HAP-1 (cell line): Measurements from ENCODE around the gene FOXP1.

Source experiments
- DNase-seq, 2 experiments: peaks; one replicate each; pipeline ENCODE4 v3.0.0-alpha.2; 2016 to 2020; ENCODE audit warnings: low spot score in 2 of 2
- H3K27me3 ChIP-seq: fragments of 250-450 bp; sonication (Bioruptor Pico); 2 replicates; pipeline ENCODE4 v1.5.1; 2020; ENCODE audit warnings: low read depth, mild to moderate bottlenecking, moderate library complexity
- H3K36me3 ChIP-seq: fragments of 250-450 bp; sonication (Bioruptor Pico); replicated peaks from 2 replicates; pipeline ENCODE4 v1.5.1; 2020; ENCODE audit warnings: mild to moderate bottlenecking
- H3K4me1 ChIP-seq: fragments of 250-450 bp; sonication (Bioruptor Pico); 2 replicates; pipeline ENCODE4 v1.5.1; 2020; ENCODE audit warnings: mild to moderate bottlenecking
- H3K4me3 ChIP-seq: fragments of 250-450 bp; sonication (Bioruptor Pico); 2 replicates; pipeline ENCODE4 v1.5.1; 2020; ENCODE audit warnings: mild to moderate bottlenecking, moderate library complexity
- H3K9me3 ChIP-seq: fragments of 250-450 bp; sonication (Bioruptor Pico); 2 replicates; pipeline ENCODE4 v1.5.1; 2020; ENCODE audit warnings: mild to moderate bottlenecking, moderate library complexity
- in situ Hi-C: fragments of 300-500 bp; cut with MboI; formaldehyde crosslinking; loops from 3 replicates; pipeline ENCODE4 v1.14.3; 2020; ENCODE audit warnings: low sequenced_read_pairs, inconsistent platforms, mixed read lengths

The FOXP1 gene

DNA sequence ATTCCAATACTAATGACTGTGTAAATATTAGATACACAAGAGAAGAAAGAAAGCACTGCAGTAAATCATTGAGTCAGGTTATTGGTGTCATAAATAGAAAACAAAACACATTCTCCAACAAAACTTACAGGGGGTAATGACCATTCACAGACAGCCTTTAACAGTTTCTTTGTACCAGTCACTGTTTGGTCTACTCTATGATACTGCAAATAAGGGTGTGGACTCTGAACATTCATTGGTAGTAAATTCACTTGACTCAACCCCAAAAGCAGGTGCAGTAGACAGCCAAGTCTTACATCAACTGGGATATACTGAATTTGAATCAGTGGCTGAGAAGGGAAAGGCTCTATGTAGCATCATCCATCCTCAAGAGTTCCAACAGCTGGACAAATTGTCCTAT lies 463.5 kb downstream of the FOXP1 start:
- no peaks in the 10 kb centered on the region for H3K36me3 ChIP-seq
- H3K4me1 ChIP-seq, result no peaks in the 10 kb centered on the region
- no peaks in the 10 kb centered on the region for H3K27me3 ChIP-seq
- in situ Hi-C loops, result no loop called here
- H3K4me3 ChIP-seq, result no peak overlapping the region
- DNase-seq, result no peak
- H3K9me3 ChIP-seq, result no peaks in the 10 kb centered on the region

GRCh38 chr3:71119171-71119570 lies 464.4 kb downstream of the FOXP1 start:
- no peak overlapping the region for H3K4me3 ChIP-seq
- H3K36me3 ChIP-seq, result no peaks in the 10 kb centered on the region
- H3K9me3 ChIP-seq, result no peaks in the 10 kb centered on the region
- DNase-seq, result no peak
- no peaks in the 10 kb centered on the region for H3K27me3 ChIP-seq
- peaks cover 4% of the 10 kb centered on the region for H3K4me1 ChIP-seq
- in situ Hi-C loops, result no loop called here

DNA sequence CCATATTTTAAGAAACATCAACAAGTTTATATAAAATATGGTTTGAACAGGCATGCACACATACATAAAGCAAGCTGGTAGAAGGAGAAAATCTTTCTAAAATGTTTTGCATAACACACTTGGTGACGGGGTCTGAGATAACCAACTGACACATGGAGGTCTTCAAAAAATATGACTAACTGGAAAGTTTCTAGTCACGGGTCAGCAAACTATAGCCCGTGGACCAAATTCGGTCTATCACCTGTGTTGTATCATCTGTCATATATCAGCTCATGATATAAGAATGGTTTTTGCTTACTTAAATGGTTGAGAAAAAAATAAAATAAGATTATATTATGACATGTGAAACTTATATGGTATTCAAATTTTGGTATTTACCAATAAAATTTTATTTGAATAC lies 465.1 kb downstream of the FOXP1 start:
- in situ Hi-C loops, result no loop called here
- DNase-seq, result no peak
- Histone ChIP-seq H3K9me3 (no peaks in the 10 kb centered on the region), H3K27me3 (no peaks in the 10 kb centered on the region), H3K4me1 (peaks cover 10% of the 10 kb centered on the region), H3K4me3 (no peak overlapping the region), H3K36me3 (no peaks in the 10 kb centered on the region)

DNA sequence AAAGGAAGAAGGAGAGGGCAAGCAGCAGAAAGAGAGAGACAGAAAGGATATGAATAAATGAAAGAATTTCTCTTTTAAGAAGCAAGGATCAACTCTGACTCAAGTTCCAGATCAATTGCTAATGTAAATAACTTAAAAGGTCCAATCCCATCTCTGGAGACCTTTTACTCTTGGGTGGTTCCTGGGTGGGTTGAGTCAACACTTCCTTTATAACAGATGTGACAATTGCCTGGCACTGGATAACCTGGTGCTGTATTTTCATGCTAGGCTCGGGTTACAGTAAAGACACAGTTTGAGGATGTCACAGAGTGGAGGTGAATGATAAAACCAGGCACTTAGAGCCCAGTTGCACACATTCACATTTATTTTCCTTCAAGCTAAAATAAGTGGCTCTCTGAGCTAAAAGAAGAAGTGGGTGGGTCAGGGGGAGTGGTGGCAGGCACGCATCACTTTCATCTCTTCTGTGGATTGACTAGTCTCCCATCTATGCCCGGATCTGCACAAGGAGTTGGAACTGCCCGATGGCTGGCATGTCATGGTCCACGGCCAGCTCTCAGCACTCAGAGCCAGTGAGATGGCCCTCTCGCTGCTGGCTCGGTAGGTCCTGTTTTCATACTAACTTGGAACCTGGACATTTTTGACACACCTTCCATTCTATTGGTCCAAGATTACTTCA lies 465.8 kb downstream of the FOXP1 start:
- Histone ChIP-seq H3K36me3 (no peaks in the 10 kb centered on the region), H3K27me3 (no peaks in the 10 kb centered on the region), H3K4me3 (no peak overlapping the region), H3K4me1 (peaks cover 10% of the 10 kb centered on the region), H3K9me3 (no peaks in the 10 kb centered on the region)
- in situ Hi-C loops, result no loop called here
- DNase-seq, result no peak

- Histone ChIP-seq H3K36me3 (0 out of 2 replicates have a peak, but pooled peaks cover 3% of the 10 kb centered on the region), H3K4me1 (peaks cover 23% of the 10 kb centered on the region), H3K27me3 (no peaks in the 10 kb centered on the region), H3K9me3 (no peaks in the 10 kb centered on the region), H3K4me3 (no peak overlapping the region)
- in situ Hi-C loops, result no loop called here
- DNase-seq, result no peak
Observed at GRCh38 chr3:71114610-71115009, 468.9 kb downstream of the FOXP1 start.

- in situ Hi-C loops, result no loop called here
- H3K4me3 ChIP-seq, result no peak overlapping the region
- H3K27me3 ChIP-seq, result no peaks in the 10 kb centered on the region
- no peak for DNase-seq
- peaks cover 23% of the 10 kb centered on the region for H3K4me1 ChIP-seq
- no peaks in the 10 kb centered on the region for H3K9me3 ChIP-seq
- H3K36me3 ChIP-seq, result 0 out of 2 replicates have a peak, but pooled peaks cover 3% of the 10 kb centered on the region
Observed at GRCh38 chr3:71112576-71112975, 471.0 kb downstream of the FOXP1 start.

- Histone ChIP-seq H3K9me3 (no peaks in the 10 kb centered on the region), H3K4me1 (peaks cover 23% of the 10 kb centered on the region), H3K36me3 (0 out of 2 replicates have a peak, but pooled peaks cover 3% of the 10 kb centered on the region), H3K27me3 (no peaks in the 10 kb centered on the region), H3K4me3 (no peak overlapping the region)
- in situ Hi-C loops, result no loop called here
- no peak for DNase-seq
Observed at GRCh38 chr3:71111784-71112440, 471.6 kb downstream of the FOXP1 start.

DNA sequence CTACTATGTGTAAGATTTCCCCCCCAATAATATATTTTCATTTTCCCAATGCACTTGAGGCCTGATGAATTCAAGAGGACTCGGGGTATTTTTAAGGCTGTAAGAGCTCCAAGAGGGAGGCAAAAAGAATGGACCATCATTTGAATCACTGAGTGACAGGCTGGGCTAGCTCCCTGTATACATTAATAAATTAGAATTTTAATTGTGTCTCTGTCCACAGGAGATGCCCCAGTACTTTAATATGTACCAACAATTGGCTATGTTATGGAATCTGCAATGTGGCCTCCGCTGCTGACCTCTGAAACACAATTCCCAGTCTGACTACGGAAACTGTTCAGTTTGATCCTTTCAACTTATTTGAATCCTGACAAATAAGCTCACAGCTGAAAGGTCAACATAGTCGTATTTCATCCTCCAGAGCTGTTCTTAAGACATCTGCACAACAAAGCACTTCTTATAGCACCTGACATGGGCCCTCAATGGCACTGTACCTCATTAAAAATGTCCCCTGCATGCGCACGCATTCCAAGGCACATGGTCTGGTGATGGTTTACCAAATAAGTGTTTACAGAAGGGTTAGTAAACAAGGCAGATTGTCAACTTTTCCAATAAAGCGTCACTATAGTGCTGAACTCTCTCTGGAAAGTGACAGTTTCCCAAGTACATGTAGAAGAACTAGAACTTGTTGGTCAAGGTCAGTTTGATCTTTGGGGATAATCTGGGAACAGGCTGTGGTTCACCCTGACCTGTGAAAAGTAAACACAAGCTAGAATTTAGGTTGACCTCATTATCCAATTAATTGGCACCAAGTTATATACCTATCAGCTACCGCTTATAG lies 472.9 kb downstream of the FOXP1 start:
- in situ Hi-C loops, result no loop called here
- H3K36me3 ChIP-seq, result 0 out of 2 replicates have a peak, but pooled peaks cover 3% of the 10 kb centered on the region
- no peak overlapping the region for H3K4me3 ChIP-seq
- no peaks in the 10 kb centered on the region for H3K27me3 ChIP-seq
- H3K4me1 ChIP-seq, result peaks cover 23% of the 10 kb centered on the region
- no peaks in the 10 kb centered on the region for H3K9me3 ChIP-seq
- peak; percentile 75 to 92 for DNase-seq

DNA sequence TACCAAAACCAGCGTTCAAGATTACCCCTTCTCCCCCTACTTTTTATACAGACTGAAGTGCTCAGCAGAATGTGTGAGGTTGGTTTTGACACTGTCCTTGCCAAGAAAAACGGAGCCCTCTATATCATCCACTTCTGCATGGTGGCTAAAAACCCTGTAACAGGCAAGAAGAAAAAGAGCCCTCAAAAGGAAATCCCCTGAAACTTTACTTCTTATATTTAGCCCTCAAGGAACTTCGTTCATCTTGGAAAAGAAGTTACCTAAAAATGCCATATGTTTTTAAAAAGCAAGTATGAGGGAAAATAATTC lies 473.6 kb downstream of the FOXP1 start:
- no peaks in the 10 kb centered on the region for H3K9me3 ChIP-seq
- no peak for DNase-seq
- H3K4me3 ChIP-seq, result no peak overlapping the region
- H3K4me1 ChIP-seq, result peaks cover 23% of the 10 kb centered on the region
- H3K27me3 ChIP-seq, result no peaks in the 10 kb centered on the region
- in situ Hi-C loops, result no loop called here
- 0 out of 2 replicates have a peak, but pooled peaks cover 3% of the 10 kb centered on the region for H3K36me3 ChIP-seq

DNA sequence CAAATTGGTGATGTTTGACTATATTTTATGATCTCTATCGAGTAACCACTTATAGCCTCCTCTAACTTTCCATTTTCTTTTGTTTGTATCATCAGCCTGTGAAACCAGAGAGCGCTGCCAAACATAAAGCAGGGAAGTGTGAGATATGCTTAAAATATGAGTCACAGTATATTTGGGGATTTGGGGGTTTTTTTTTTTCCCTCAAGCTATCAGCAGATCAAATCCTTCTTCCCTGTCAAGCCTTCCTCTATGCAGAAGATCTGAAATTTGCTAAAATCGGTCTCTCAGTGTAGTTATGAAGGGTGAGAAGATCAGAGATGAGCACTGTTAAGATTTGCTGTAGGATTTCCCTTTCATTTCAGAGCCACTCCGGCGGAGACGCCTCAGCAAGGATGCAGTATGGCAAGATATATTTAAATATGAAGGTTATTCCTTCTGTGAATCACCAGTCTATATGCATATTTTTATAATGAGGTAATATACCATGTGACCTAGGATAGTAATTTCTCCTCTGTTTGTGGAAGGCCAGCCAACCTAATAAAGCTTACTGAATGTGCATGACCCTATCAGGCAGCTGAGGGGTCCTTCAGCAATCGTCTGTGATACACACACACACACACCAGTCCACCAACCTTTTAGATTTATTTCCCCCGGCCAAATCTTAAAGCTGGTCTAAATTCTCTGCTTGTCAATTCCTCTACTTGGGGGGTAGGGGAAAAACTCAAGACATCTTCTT lies 474.1 kb downstream of the FOXP1 start:
- no peaks in the 10 kb centered on the region for H3K9me3 ChIP-seq
- no peak for DNase-seq
- no peaks in the 10 kb centered on the region for H3K27me3 ChIP-seq
- peaks cover 21% of the 10 kb centered on the region for H3K4me1 ChIP-seq
- H3K36me3 ChIP-seq, result 0 out of 2 replicates have a peak, but pooled peaks cover 3% of the 10 kb centered on the region
- in situ Hi-C loops, result no loop called here
- H3K4me3 ChIP-seq, result no peak overlapping the region

- H3K4me1 ChIP-seq, result peaks cover 13% of the 10 kb centered on the region
- no peak overlapping the region for H3K4me3 ChIP-seq
- 0 out of 2 replicates have a peak, but pooled peaks cover 3% of the 10 kb centered on the region for H3K36me3 ChIP-seq
- no peak for DNase-seq
- in situ Hi-C loops, result no loop called here
- no peaks in the 10 kb centered on the region for H3K9me3 ChIP-seq
- H3K27me3 ChIP-seq, result no peaks in the 10 kb centered on the region
Observed at GRCh38 chr3:71107926-71108325, 475.6 kb downstream of the FOXP1 start.

DNA sequence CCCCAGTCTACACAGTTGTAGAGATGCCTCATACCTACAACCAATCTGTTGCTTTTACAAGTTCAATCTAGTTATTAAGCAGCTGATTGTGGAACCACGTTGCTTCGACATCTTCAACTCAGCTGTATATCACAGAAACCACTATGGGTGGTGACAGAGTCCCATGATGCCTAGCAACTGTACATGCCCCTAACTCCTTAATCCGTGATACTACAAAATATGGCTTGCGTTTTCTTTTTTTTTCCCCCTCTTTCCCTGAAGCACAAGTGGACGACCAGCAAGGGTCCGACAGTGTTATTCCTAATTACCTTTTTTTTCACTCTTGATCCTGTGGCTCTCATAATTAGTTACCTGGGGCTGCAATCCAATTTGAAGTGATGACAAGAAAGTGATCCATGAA lies 478.6 kb downstream of the FOXP1 start:
- no peak for DNase-seq
- H3K36me3 ChIP-seq, result no peaks in the 10 kb centered on the region
- H3K4me1 ChIP-seq, result peaks cover 23% of the 10 kb centered on the region
- H3K27me3 ChIP-seq, result no peaks in the 10 kb centered on the region
- H3K9me3 ChIP-seq, result no peaks in the 10 kb centered on the region
- in situ Hi-C loops, result no loop called here
- no peak overlapping the region for H3K4me3 ChIP-seq

- DNase-seq, result no peak
- Histone ChIP-seq H3K4me3 (no peak overlapping the region), H3K27me3 (no peaks in the 10 kb centered on the region), H3K4me1 (peaks cover 22% of the 10 kb centered on the region), H3K9me3 (no peaks in the 10 kb centered on the region), H3K36me3 (no peaks in the 10 kb centered on the region)
- in situ Hi-C loops, result no loop called here
Observed at GRCh38 chr3:71104556-71104955, 479.0 kb downstream of the FOXP1 start.
